ENCODE measurements around the gene CAMKK1.

CAMKK1 gene

DNA sequence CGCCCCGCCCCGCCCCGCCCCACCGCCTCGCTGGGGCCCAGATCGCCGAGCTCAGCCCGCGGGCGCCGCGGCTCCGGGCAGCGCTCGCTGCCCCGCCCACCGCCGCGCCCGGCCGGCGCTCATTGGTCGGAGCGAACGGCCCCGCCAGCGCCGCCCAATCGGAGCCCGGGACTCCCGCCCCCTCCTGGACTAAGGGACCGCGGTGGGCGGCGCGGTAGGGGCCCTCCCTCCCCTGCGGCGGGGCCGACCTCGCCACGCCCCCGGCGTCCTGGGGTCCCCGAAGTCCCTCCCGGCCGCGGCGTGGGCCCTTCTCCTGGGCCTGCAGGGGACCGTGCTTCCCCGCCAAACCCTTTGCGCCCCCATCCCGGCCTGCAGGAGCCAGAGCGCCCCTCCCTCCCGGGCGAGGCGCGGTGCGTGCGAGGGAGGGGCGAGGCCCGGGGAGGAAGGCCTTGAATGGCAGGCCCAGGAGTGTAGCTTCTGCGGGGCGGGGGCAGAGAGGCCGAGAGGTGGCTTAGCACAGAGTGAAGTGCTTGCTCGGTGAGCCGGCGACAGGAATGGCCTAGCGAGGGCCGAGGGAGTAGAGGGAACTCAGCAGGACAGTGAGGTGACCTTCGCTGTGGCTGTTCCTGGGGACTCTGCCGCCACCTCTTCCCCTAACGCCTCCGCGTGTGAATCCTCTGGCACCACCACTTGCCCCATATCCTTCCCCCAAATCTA, at the start of gene CAMKK1:
TSS of gene CAMKK1 (minus strand) at position 51 of the 717 bp plus-strand sequence. CDS start 7,366 bp downstream, outside the sequence.
- DNase-seq = peak in 1 of 2 experiments; percentile 54

- no peak for DNase-seq
Observed at GRCh38 chr17:3940965-3941698, 48.3 kb upstream of the CAMKK1 start.

DNA sequence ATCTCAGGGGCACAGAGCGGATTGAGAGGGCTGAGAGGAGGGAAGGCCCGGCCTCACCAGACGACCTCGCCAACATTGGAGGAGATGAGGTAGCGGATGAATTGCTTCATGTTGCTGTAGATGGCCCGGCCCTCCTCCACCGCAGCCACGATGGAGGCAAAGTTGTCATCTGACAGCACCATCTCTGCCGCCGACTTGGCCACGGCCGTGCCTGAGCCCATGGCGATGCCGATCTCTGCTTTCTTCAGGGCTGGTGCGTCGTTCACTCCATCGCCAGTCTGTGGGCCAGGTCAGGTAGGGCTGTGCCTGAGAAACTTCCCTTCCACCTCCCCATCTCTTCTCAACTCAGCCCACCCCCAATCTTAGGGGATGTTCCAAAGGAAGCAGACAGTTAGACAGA, 44.5 kb upstream of the CAMKK1 start:
- DNase-seq = no peak

DNA sequence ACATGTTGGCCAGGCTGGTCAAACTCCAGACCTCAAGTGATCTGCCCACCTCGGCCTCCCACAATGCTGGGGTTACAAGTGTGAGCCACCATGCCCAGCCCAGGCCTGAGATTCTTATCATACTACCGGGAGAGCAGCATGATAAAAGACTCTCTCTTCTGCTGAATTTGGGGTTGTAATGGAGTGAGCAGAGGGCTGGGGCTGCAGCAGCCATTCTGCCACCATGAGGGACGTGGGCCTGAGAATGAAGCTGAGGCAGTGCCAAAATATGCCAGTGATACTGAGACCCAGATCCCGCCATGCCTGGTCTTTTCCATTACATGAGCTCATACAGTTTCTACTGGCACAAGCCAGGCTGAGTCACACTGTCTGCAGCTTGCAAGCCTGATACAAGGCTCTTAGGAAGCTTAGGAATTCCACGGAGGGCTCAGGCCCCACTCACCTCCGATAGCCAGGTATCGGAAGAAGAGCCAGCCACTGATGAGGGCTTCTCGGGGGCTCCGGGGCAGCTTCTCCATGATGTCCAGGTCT, 43.0 kb upstream of the CAMKK1 start:
- DNase-seq = no peak

GRCh38 chr17:3935140-3935542, 42.3 kb upstream of the CAMKK1 start:
- no peak for DNase-seq

GRCh38 chr17:3929764-3930163, 36.9 kb upstream of the CAMKK1 start:
- DNase-seq = no peak

DNA sequence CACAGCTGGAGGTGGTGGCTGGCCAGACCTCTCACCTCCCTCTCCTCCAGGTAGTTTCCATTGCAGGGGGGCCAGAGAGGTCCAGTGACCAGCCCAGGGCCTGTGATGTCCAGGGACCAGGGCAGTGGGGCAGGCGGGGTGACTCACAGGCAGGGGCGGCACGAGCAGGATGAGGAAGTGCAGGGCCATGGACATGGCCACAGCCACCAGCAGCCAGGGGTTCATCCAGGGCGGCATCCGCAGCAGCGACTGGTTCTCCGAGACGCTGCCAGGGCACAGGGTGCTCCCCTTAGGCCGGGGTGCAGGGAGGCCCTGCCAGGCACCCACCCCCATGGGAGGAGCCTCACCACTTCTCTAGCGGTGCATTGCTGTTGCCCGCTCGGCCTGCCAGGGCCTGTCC, 36.3 kb upstream of the CAMKK1 start:
- no peak for DNase-seq

GRCh38 chr17:3928406-3928805, 35.6 kb upstream of the CAMKK1 start:
- DNase-seq = no peak

DNA sequence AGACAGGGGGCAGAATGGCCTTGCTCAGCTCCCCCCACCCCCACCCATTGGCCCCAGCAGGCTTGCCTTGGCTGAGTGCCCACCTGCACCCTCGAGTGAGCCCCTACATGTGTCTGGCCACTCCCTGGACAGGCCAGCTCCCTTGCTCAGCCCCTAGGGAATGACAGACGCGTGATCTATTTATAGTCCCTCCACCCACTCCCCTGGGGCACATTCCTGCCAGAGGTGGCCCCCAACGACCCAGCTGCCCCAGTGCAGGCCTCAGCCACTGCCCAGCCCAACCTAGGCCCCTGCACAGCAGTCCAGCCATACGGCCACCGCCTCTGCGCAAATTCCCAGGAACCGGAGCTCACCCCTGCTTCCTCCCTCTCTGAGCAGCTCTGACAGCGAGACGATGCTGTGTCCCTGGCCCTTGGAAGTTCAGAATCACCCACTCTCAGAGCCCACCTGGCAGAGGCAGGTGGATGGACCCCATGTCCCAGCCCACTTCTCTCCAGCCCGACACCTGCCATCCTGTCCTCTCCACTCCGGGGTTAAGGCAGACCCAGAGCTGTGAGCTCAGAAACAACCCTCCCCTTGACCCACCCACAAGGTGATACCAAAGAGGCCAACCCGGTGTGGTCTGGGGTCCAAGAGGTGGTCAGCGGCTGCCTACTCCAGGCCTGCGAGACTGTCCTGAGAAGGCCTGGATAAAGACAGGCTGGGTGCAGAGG, 34.9 kb upstream of the CAMKK1 start:
- DNase-seq = no peak

GRCh38 chr17:3926860-3927627, 34.2 kb upstream of the CAMKK1 start:
- no peak for DNase-seq

DNA sequence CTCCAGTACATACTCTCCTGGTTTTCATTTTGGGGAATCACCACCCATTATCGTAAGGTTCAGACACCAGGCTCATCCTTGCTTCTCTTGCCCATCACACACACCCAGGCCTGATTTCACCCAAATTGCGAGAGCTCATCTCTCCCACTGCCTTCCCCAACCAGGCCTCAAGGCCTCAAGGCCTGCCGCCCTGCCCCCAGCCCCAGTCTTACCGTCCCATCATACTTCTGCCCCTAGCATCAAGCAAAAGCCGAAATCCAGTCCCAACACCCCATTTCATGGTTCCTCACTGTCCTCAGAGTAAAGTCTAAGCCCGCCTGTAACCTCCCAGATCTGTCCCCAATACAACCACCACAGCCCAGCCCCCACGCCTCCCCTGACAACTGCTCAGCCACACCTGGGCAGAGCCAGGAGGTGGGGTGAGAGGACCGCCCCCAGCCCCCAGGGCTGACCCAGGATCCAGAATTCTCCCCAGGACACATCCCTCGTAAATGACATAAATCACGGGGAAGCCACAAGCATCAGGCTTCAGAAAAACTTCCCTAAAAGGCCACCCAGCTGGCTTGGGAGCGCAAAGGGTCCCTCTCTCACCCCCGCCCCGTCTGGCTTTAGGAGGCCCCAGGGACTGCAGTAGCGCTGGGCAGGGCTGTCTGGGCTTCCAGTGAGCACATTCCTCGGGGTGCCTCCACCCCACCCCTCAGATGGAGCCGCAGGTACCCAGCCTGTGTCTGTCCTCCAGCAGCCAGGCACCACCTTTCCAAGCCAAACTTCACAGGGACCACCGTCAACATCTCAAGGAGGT, 33.0 kb upstream of the CAMKK1 start:
- DNase-seq = no peak

- DNase-seq = no peak
Observed at GRCh38 chr17:3924512-3925350, 31.9 kb upstream of the CAMKK1 start.

DNA sequence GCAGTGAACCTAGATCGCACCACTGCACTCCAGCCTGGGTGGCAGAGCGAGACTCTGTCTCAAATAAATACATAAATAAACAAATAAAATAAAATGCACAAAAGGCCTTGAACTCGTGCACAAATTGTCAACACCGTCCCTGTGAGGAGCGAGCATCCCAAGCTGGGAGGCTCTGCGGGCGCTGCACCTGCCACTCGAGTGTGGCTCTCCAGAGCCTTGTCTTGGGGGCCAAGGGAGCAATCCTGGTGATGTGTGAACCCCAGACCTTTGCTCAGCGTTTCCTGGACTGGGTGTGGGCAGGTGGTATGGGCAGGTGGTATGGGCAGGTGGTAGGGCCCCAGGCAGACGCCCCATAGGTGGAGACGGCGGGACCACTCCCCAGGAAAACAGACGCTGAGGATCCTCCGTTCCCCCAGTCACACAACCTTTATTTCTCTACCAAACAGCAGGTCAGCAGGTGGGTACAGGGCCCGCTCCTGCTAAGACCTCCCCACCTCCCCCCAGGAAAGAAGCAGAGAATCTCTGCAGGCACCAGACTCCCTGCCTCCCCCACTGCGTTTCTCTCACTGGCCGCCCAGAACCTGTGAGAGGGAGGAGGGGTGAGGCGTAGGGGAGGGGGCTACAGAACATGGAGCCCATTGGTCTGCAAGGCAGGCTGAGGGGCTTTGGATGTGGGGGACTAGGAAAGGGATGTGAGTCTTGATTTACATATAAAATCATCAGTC, 30.8 kb upstream of the CAMKK1 start:
- no peak for DNase-seq

GRCh38 chr17:3922765-3923164, 29.9 kb upstream of the CAMKK1 start:
- no peak for DNase-seq

- no peak for DNase-seq
Observed at GRCh38 chr17:3921502-3922319, 28.9 kb upstream of the CAMKK1 start.

DNA sequence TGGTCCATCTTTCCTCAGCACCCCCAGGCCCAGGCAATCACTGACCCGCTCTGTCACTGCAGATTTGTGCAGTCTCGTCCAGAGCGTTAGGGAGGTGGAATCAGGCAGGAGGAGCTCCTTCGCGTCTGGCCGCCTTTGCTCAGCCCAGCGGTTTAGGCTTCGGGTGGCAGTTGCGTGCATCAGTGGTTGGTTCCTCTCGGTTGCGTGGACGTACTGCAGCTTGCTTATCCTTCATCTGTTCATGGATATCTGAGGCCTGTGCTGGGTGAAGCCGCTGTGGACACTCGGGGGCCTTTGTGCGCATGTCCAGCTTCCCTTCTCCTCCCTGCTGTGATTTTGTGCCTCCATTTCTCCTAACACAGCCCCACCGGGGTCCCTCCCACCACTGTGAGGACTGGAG, 28.2 kb upstream of the CAMKK1 start:
- DNase-seq = no peak

GRCh38 chr17:3919123-3919624, 26.3 kb upstream of the CAMKK1 start:
- DNase-seq = no peak

DNA sequence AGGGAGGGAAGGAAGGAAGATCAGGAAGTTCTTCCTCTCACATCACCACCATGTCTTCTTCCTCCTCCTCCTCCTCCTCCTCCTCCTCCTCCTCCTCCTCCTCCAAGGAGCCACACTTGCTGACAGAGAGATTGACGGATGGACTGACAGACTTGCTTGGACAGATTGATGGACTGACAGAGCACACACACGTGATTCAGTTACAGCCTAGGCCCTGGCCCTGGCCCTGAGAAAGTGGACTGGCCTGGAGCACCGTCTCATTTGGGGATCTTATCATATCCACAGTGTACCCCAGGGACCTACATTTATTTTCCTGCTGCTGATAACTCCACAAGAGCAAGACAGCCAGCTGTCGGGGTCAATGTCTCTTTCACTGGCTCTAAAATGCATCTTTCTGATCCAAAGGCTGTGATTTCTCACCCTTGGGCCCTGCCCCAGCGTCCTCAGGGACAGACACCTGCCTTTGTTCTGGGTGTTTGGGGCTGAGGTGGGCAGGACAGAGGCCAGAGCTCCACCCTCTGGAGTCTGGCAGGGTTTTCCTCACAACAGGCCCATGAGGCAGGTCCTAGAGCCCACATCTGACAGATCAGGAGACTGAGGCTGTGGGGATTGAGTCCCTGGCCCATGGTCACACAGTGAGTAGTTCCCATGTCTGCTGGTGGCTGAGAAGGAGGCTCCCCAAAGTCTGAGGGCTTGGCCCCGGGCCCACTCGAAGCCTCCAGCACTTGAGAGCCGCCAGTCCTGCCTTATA, 25.7 kb upstream of the CAMKK1 start:
- DNase-seq = no peak
